ENCODE results near the gene SLC25A34.

GRCh38 chr1:15751717-15752116, 15.7 kb downstream of the SLC25A34 start:
- TF ChIP-seq POLR2A (IDR thresholded peaks at IDR 0.05; ENCODE audit: low read depth, low read length) (no peak), POLR2AphosphoS5 (IDR thresholded peaks at IDR 0.05; ENCODE audit: low read depth, low read length) (no peak), TAF1 (IDR thresholded peaks at IDR 0.05; ENCODE audit: borderline replicate concordance, low read depth, low read length) (no peak)
